ENCODE results near the gene EPB41L4B.
A peak's percentile ranks its signal among the peaks of the same experiment; 100 is the strongest.
"Not testable (repeated sequence)": the region's sequence is repeated elsewhere in the genome, so short reads cannot be mapped to it uniquely, and the experiment has no call there.

The EPB41L4B gene

GRCh38 chr9:109246533-109246932, 74.3 kb downstream of the EPB41L4B start:
- no peak for DNase-seq (ENCODE audit: low read depth, low spot score)

- no peak for DNase-seq (ENCODE audit: low read depth, low spot score)
Observed at GRCh38 chr9:109245310-109245897, 75.5 kb downstream of the EPB41L4B start.

DNA sequence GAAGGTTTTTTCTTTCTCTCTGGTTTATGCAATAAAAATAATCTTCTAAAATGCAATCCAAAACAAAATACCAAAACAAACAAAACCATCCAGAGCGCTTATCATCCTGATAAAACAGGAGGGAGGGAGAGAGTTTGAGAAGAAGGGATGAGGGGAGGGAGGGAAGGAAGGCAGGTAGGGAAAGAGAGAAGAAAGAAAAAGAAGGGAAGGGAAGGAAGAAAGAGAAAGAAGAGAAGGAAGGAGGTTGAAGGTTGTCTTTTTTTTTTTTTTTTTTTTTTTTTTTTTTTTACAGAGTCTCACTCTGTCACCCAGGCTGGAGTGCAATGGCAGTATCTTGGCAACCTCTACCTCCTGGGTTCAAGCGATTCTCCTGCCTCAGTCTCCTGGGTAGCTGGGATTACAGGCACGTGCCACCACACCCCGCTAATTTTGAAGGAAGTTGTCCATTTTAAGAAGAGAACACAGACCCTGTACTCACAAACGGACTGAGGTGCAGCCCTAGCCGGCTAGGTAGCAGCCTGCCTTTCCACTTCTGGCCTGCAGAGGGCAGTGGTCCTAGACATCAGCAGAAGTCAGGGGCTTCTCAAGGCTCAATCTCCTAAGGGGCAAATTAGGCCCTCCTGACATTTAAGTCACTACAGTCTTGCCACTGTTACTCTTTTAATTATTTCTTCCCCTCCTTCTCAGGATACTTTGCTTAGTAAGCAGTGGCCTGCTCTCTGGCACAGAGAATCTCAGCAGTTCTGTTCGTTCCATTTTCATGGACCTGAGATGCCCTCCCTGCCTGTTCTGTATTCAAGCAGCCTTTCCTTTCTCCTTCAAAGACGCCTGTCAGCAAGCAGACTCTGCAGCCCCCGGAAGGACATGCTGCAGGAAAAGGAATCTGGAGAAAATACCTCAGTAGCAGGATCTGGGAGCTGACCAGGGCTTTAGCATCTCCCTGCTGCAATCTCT, 76.4 kb downstream of the EPB41L4B start:
- peak; percentile 28 for DNase-seq (ENCODE audit: low read depth, low spot score)

- DNase-seq (ENCODE audit: low read depth, low spot score) = no peak
Observed at GRCh38 chr9:109242741-109243140, 78.1 kb downstream of the EPB41L4B start.

DNA sequence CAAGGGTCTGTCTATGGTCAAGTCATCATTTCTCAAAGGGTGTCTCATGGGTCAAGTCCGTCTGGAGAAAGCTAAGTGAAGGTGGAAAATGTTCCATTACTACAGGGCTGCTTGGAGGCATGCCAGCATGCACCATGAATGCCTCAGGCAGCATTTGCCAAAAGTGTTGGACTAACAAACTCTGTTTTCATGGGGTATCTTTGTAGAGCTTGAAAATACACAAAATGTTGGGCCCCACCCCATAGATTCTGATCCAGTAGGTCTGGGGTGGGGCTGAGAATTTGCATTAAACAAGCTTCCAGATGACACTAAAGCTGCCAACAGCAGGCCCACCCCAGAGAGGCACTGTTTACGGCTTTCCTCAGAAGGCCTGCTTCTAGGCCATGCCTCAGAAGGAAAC, 78.8 kb downstream of the EPB41L4B start:
- no peak for DNase-seq (ENCODE audit: low read depth, low spot score)

- no peak for DNase-seq (ENCODE audit: low read depth, low spot score)
Observed at GRCh38 chr9:109241207-109241606, 79.7 kb downstream of the EPB41L4B start.

DNA sequence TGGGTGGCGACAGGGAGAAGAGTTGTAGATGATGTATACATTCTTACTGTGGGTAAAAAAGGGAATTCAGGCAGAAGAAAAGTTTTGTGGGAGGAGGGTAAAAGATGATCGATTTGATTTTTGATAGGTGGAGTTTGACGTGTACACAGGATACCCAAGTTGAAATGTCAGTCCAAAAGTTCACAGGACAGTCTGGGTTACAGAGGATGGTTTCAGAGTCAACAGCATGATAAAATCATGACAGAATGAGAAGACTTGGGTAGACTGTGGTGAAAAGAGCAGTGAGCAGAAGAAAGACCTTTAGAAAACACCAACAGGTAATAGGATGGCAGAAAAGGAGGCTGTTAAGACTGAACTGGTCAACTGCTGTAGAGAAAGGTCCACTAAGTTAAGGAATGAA, 81.6 kb downstream of the EPB41L4B start:
- DNase-seq (ENCODE audit: low read depth, low spot score) = no peak

GRCh38 chr9:109238655-109239054, 82.2 kb downstream of the EPB41L4B start:
- DNase-seq (ENCODE audit: low read depth, low spot score) = no peak

DNA sequence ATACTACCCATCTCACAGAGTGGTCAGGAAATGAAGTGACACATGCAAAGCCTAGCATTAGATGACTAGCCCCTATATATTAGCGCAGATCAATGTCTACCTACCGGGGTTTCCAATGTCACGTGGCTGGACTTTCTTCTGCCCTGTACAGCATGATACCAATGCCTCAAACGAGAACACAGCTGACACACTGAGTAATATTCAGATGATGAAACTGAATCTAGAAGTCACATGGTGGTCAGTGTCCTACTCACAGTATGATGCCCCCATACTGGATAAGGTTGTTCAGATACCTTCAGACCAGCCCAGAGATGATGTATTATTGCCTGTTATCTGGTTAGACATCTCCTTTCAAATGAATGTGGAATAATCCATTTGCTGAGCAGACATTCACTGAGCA, 82.7 kb downstream of the EPB41L4B start:
- DNase-seq (ENCODE audit: low read depth, low spot score) = no peak

GRCh38 chr9:109232449-109233237, 88.2 kb downstream of the EPB41L4B start:
- no peak for DNase-seq (ENCODE audit: low read depth, low spot score)

DNA sequence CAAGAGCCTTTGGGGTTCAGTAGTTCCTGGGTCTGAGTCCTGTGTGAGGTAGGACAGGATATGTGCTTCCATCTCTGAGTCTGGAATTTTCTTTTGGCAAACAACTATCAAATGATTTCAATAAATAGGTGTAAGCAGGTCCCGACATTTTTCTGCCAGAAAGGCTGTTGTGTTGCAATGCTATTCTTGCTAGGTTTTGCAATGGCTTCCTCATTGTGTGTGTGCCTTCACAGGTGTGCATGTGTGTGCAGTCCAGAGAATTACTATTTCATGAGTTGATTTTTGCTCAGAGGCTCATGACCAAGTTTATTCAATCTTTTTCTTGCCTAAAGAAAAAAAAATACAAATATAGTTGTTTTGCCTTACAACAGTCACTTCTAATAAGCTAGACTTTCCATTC, 89.3 kb downstream of the EPB41L4B start:
- DNase-seq (ENCODE audit: low read depth, low spot score) = no peak

DNA sequence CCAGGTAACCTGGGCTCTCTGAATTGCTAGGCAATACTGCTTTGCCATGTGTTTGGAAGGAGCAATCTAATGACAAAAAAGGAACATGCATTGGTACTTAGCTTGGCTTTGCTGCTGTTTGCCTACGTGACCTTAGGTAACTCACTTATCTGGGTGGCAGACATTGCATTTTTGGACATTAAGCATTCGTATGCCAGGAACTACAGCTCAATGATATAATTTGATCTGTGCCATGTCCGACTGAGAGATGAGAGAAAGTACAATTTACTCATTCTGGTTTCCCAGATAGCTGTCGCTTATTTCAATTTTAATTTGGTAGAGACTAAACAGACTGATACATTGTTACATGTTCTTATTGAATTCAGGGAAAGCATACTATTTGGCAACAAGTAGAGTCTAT, 90.6 kb downstream of the EPB41L4B start:
- no peak for DNase-seq (ENCODE audit: low read depth, low spot score)

GRCh38 chr9:109229682-109230081, 91.2 kb downstream of the EPB41L4B start:
- no peak for DNase-seq (ENCODE audit: low read depth, low spot score)

DNA sequence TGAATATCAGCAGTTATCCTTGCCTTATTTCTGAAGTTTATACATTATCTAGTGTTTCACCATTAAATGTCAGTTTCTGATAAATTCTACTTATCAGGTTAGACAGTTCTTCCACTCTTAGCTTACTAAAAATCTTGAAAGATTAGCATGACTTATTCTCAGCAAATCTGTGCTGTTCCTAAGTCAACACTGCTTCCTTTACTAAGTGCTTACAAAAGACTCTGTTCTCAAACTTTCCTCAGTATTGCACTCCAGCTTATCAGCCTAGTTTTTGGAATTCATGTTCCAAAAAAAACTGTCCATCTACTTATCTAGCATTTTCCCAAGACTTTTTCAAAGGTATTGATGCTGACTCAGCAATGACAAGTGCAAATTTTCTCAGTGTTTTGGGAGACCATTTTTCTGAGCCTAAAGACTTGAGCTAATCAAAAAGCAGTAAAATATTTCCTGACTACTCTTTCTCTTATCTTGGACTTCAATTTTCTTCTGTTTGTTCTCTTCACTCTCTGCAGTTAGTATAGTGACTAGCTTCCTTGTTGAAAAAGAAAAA, 92.7 kb downstream of the EPB41L4B start:
- no peak for DNase-seq (ENCODE audit: low read depth, low spot score)

DNA sequence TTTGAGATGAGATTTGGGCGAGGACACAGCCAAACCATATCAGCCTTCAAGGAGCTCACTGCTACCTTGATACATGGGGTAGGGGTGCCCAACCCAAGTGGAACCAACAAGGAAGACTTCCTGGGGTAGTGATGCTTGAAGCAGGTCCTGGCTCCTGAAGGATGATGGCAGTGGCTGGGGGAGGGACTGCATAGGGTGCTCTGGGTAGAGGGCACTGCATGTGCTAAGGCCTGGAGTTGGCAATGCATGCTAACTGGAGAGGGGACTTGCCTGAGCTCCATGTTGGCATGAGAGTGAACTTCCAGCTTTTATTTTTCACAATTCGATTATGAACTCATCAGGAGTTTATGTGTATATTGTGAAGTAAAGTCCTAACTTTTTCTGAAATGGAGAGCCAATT, 95.2 kb downstream of the EPB41L4B start:
- DNase-seq (ENCODE audit: low read depth, low spot score) = no peak

GRCh38 chr9:109224751-109225150, 96.1 kb downstream of the EPB41L4B start:
- DNase-seq (ENCODE audit: low read depth, low spot score) = no peak

DNA sequence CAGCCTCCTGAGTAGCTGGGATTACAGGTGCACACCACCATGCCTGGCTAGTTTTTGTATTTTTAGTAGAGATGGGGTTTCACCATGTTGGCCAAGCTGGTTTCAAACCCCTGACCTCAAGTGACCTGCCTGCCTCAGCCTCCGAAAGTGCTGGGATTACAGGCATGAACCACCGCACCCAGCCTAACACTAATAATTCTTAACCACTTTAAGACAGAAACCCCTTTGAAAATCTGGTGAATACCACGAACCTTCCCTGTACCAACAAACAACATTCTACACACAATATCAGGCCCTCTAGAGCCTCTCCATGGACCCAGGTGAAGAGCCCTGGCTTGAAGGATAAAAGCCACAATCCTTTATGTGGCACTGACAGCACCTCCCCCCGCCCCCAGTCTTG, 102.6 kb downstream of the EPB41L4B start:
- not testable (repeated sequence) for DNase-seq (ENCODE audit: low read depth, low spot score)

DNA sequence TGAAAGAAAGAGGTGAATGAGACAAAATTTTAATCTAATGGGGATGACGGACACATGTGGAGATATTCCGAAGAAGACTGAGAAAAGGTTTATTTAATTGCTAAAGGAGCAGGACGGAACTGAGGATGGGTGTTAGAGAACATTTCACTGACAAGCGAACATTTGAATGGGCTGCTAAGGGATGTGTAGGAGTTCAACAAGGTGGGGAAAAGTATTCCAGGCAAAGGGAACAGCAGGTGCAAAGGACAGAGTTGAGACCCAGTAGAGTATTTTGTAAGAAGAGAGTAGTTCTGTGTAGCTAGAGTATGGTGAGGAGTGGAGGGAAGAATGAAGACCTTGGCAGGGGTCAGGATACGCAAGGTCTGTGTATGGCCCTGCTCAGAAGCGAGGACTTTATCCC, 106.4 kb downstream of the EPB41L4B start:
- no peak for DNase-seq (ENCODE audit: low read depth, low spot score)

GRCh38 chr9:109213285-109214121, 107.4 kb downstream of the EPB41L4B start:
- no peak for DNase-seq (ENCODE audit: low read depth, low spot score)

DNA sequence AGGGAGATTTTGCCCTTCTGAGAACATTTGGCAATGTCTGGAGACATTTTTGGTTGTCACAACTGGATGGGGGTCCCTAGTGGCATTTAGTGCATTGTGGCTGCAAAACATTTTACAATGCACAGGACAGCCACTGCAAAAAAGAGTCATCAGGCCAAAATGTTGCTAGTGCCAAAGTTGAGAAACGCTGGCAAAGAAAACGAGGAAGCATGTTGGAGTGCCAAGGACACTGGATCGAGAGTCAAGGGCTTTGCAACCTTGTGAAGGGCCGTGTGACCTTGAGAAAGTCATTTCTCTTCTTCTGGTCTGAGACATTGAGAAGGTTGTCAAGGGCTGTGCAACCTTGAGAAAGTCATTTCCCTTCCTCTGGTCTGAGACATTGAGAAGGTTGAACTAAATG, 108.1 kb downstream of the EPB41L4B start:
- no peak for DNase-seq (ENCODE audit: low read depth, low spot score)

DNA sequence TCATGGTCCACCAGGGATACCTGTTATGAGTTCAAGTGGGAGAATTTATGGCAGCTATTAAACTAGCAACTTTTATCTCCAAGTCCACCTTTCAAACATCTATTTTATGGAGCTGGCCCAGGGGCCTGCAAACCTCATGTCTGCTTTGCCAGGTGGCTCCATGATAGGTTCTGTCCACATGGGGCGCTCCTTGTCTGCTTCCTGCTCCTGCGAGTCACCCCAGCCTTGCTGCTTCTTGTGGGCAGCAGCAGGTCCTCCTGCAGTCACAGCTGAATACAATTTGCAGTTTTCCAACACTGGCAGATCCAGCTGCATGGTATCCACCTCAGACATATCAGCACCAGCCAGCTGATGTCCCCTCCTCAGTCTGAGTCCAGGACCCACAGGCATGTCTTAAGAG, 114.2 kb downstream of the EPB41L4B start:
- no peak for DNase-seq (ENCODE audit: low read depth, low spot score)
